Bronchial smooth muscle cell (primary cell): ENCODE measurements around the gene FIGNL2. TPM values are rescaled to one million over a fixed set of nuclear protein-coding genes. Genes with fewer than 3 reads are reported as not detected.

ENCODE experiments used
- total RNA-seq: library from RNA; depleted of rRNA; stranded (reverse); fragments of >200 nt; gene quantifications from 2 replicates; pipeline ENCODE4 v1.2.1, GENCODE V29; 2014

The FIGNL2 gene
- total RNA-seq = 0.09 and 0.16 TPM in 2 replicates

GRCh38 chr12:51848326-51848727, at the start of gene FIGNL2:
TSS of gene FIGNL2 (minus strand) at chr12:51848718. CDS start at chr12:51822413, 26,305 bp downstream.

GRCh38 chr12:51887476-51888315, 39.2 kb upstream of the FIGNL2 start, which contains the start of gene ANKRD33:
TSS of gene ANKRD33 (plus strand) at chr12:51888103. CDS start at chr12:51888187, 84 bp downstream.

Other genes with a start within 250 kb of the FIGNL2 start
- 0.09 and 0.16 TPM in 2 replicates for gene ANKRD33, start 39.4 kb upstream of the FIGNL2 start, total RNA-seq
- 50.6 and 70.5 TPM in 2 replicates for gene ACVRL1, start 58.8 kb upstream of the FIGNL2 start, total RNA-seq
- 11.8 and 16.7 TPM in 2 replicates for gene ACVR1B, start 103.0 kb upstream of the FIGNL2 start, total RNA-seq
- 19.2 and 20.3 TPM in 2 replicates for gene TAMALIN, start 158.2 kb upstream of the FIGNL2 start, total RNA-seq
- gene NR4A1, start 202.7 kb upstream of the FIGNL2 start, total RNA-seq = 1.6 TPM in 2 replicates
- 73.6 and 95.7 TPM in 2 replicates for gene ATG101, start 221.3 kb upstream of the FIGNL2 start, total RNA-seq
- 2.0 and 7.5 TPM in 2 replicates for gene SMIM41, start 231.0 kb upstream of the FIGNL2 start, total RNA-seq